ENCODE measurements around the gene ISLR.

DNA sequence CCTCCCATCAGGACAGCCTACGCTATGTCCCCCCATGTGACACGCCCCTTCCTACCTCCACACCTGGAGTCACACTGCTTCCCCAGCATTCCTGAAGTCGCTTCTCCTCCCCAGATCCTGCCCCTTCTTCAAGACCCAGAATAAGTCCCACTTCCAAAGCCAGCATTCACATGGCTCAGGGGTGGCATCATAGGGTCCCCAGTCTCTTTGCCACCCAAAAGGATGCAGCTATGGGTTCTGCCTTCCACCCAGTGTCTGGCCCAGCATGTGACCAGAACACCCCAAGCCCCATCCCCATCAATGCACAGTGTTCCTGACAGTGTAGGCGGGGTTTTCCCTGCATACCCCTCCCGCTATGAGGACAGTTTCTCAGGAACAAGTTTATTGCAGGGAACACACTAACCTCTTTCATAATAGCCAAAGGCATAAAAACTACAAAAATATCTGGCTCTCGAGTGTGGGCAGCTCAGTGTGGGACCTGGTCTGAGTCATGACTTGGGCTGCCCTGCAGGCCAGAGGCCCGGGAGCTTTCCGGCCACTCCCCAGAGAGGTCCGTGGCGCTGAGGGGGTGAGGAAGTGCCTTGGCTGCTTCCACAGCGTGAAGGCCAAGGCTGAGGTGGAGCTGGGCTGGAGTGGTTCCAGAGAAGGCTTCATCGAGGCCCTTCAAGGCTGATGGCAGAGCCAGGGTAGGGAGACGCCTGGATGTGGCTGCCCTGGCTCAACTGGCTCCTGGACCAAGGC, 5.8 kb downstream of the ISLR start:
- TF ChIP-seq CTCF (IDR thresholded peaks at IDR 0.05), result no peak
- TF ChIP-seq POLR2A (IDR thresholded peaks at IDR 0.05), result no peak

All from body of pancreas (tissue), 4 donors.